GM12801 (cell line): ENCODE measurements around the gene CYTH2.

ENCODE experiments used
- CTCF ChIP-seq: IDR thresholded peaks from one replicate; pipeline ENCODE4 v1.5.1; 2011; ENCODE audit warnings: control low read depth; ENCODE audit not compliant: insufficient read length; ENCODE audit errors: extremely low read depth

Gene CYTH2

GRCh38 chr19:48487948-48488347, 18.8 kb downstream of the CYTH2 start:
- TF ChIP-seq CTCF, result no peak

GRCh38 chr19:48489608-48490216, 20.5 kb downstream of the CYTH2 start:
- TF ChIP-seq CTCF, result no peak

GRCh38 chr19:48490981-48491792, 22.0 kb downstream of the CYTH2 start:
- TF ChIP-seq CTCF, result no peak

- no peak for TF ChIP-seq CTCF
These were observed 22.6 kb downstream of the CYTH2 start for GRCh38 chr19:48491793-48492123.

GRCh38 chr19:48492925-48493717, 24.0 kb downstream of the CYTH2 start:
- TF ChIP-seq CTCF, result no peak

- no peak for TF ChIP-seq CTCF
These were observed 24.7 kb downstream of the CYTH2 start for GRCh38 chr19:48493718-48494401.

- TF ChIP-seq CTCF, result no peak
These were observed 26.2 kb downstream of the CYTH2 start for GRCh38 chr19:48495396-48495795.
